HTERT RPE-1 (cell line): ENCODE data around the gene CHST7.

Experiments used
- in situ Hi-C: fragments of 300-500 bp; cut with MboI; formaldehyde crosslinking; loops from 4 replicates; pipeline ENCODE4 v1.14.3; 2020; ENCODE audit warnings: low sequenced_read_pairs

The CHST7 gene

DNA sequence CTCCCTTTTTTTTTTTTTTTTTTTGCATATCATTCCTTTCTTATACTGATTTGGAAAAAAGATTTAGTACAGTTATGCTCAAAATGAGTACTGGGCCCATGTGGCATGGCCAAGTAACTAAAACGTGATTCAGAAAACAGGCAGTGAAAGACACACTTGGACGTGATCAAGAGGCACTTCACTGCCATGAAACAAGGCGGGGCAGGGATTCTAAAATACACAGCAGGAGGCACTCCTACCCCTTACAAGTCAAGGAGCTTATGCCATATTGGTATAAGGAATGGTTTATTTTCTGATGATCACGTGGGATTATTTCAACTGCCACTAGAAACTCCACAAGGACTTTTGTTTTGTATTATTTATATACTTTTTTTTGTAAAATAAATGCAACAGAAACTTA is 72.0 kb downstream of the CHST7 start:
- in situ Hi-C loops = no loop called here

DNA sequence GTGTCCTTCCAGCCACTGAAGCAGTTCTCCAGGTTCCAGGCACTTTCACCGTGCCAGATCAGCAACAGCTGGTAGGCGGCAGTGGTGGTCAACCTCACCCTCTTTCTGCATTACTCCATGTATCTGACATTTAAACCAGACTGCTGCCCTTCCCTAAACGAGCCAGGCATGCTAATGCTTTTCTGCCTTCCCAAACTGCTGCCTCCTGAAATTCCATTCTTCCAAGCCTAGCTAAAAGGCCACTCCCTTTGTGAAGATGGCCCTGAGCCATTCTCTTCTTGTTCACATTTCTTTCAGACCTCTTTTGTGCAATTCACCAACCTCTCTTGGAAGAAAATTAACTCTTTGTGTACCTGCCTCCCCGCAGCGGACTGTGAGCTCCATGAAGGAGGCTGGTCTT is 73.7 kb downstream of the CHST7 start:
- in situ Hi-C loops = no loop called here
